Activated T-helper 1 cell treated with anti-CD3 and anti-CD28 coated beads, Interleukin-12 subunit alpha, Interleukin-12 subunit beta, Interleukin-2, Interleukin-4 antibody, amounts not matched to agents 30 ng/mL and 10 ng/mL and 1 ng/mL, durations not matched to agents 14 hours and 24 hours and 36 hours (primary cell): ENCODE results near the gene SOCS6. TPM values are rescaled to one million over a fixed set of nuclear protein-coding genes. Genes with fewer than 3 reads are reported as not detected.
"Not testable (repeated sequence)": the region's sequence is repeated elsewhere in the genome, so short reads cannot be mapped to it uniquely, and the experiment has no call there.

Experiments used
- DNase-seq: peaks from one replicate; pipeline ENCODE4 v3.0.0; 2021; ENCODE audit warnings: low spot score
- H3K27ac Mint-ChIP-seq: one replicate; pipeline ENCODE4 v1.8.0; 2021; ENCODE audit warnings: mild to moderate bottlenecking, mixed read lengths
- H3K27me3 Mint-ChIP-seq: one replicate; pipeline ENCODE4 v1.8.0; 2022; ENCODE audit warnings: mild to moderate bottlenecking, moderate library complexity, mixed read lengths; ENCODE audit not compliant: insufficient read depth
- H3K36me3 Mint-ChIP-seq: one replicate; pipeline ENCODE4 v1.8.0; 2021; ENCODE audit warnings: low read depth, mixed read lengths
- H3K4me1 Mint-ChIP-seq: one replicate; pipeline ENCODE4 v1.8.0; 2021; ENCODE audit warnings: low read depth, mixed read lengths
- H3K4me3 Mint-ChIP-seq: one replicate; pipeline ENCODE4 v1.8.0; 2021; ENCODE audit warnings: mild to moderate bottlenecking, moderate library complexity, mixed read lengths
- H3K9me3 Mint-ChIP-seq: one replicate; pipeline ENCODE4 v1.8.0; 2021; ENCODE audit warnings: mixed read lengths
- intact Hi-C: fragments of 100-400 bp; cut with micrococcal nuclease; formaldehyde crosslinking; loops from one replicate; pipeline ENCODE4 v1.15.1; 2024
- total RNA-seq: library from RNA; stranded (reverse); gene quantifications from 2 replicates; pipeline ENCODE4 v1.2.3, GENCODE V29; 2022

SOCS6 gene
- total RNA-seq, 1 donor from 2014 or later: 3.9 TPM

- Mint-ChIP-seq H3K9me3 (no peaks in the 10 kb centered on the region), H3K4me3 (no peak overlapping the region), H3K36me3 (no peaks in the 10 kb centered on the region), H3K4me1 (no peaks in the 10 kb centered on the region), H3K27me3 (peaks cover 3% of the 10 kb centered on the region), H3K27ac (no peak overlapping the region)
- DNase-seq: no peak
- intact Hi-C loops: no loop called here
These were observed 70.2 kb downstream of the SOCS6 start for GRCh38 chr18:70359071-70359470.

- Mint-ChIP-seq H3K9me3 (no peaks in the 10 kb centered on the region), H3K4me1 (no peaks in the 10 kb centered on the region), H3K4me3 (no peak overlapping the region), H3K27me3 (peaks cover 3% of the 10 kb centered on the region), H3K36me3 (no peaks in the 10 kb centered on the region), H3K27ac (no peak overlapping the region)
- intact Hi-C loops: no loop called here
- DNase-seq: no peak
These were observed 73.4 kb downstream of the SOCS6 start for GRCh38 chr18:70362258-70362657.

GRCh38 chr18:70363861-70364260, 75.0 kb downstream of the SOCS6 start:
- Mint-ChIP-seq H3K27ac (no peak overlapping the region), H3K9me3 (no peaks in the 10 kb centered on the region), H3K4me3 (no peak overlapping the region), H3K27me3 (peaks cover 2% of the 10 kb centered on the region), H3K4me1 (no peaks in the 10 kb centered on the region), H3K36me3 (no peaks in the 10 kb centered on the region)
- no peak for DNase-seq
- intact Hi-C loops: no loop called here

- no peak overlapping the region for H3K27ac Mint-ChIP-seq
- no peaks in the 10 kb centered on the region for H3K9me3 Mint-ChIP-seq
- intact Hi-C loops: no loop called here
- DNase-seq: no peak
- no peaks in the 10 kb centered on the region for H3K4me1 Mint-ChIP-seq
- H3K36me3 Mint-ChIP-seq: no peaks in the 10 kb centered on the region
- H3K27me3 Mint-ChIP-seq: peaks cover 2% of the 10 kb centered on the region
- H3K4me3 Mint-ChIP-seq: no peak overlapping the region
These were observed 76.5 kb downstream of the SOCS6 start for GRCh38 chr18:70365361-70365760.

GRCh38 chr18:70366174-70366573, 77.3 kb downstream of the SOCS6 start:
- intact Hi-C loops: no loop called here
- no peaks in the 10 kb centered on the region for H3K36me3 Mint-ChIP-seq

GRCh38 chr18:70366670-70367069, 77.8 kb downstream of the SOCS6 start:
- no peak for DNase-seq
- H3K4me1 Mint-ChIP-seq: no peaks in the 10 kb centered on the region
- no peaks in the 10 kb centered on the region for H3K9me3 Mint-ChIP-seq
- intact Hi-C loops: no loop called here
- H3K36me3 Mint-ChIP-seq: no peaks in the 10 kb centered on the region
- peaks cover 5% of the 10 kb centered on the region for H3K27me3 Mint-ChIP-seq
- H3K4me3 Mint-ChIP-seq: no peak overlapping the region
- H3K27ac Mint-ChIP-seq: no peak overlapping the region

More at GRCh38 chr18:70366174-70366573, 77.3 kb downstream of the SOCS6 start:
- no peak overlapping the region for H3K27ac Mint-ChIP-seq
- H3K4me3 Mint-ChIP-seq: no peak overlapping the region
- peaks cover 5% of the 10 kb centered on the region for H3K27me3 Mint-ChIP-seq
- no peak for DNase-seq
- H3K9me3 Mint-ChIP-seq: no peaks in the 10 kb centered on the region
- no peaks in the 10 kb centered on the region for H3K4me1 Mint-ChIP-seq

- H3K4me1 Mint-ChIP-seq, intact Hi-C loops, H3K9me3 Mint-ChIP-seq, DNase-seq, H3K36me3 Mint-ChIP-seq, H3K27ac Mint-ChIP-seq, H3K27me3 Mint-ChIP-seq, H3K4me3 Mint-ChIP-seq: not testable (repeated sequence)
These were observed 78.5 kb downstream of the SOCS6 start for GRCh38 chr18:70367344-70367743.

- DNase-seq: no peak
- H3K4me1 Mint-ChIP-seq: no peaks in the 10 kb centered on the region
- no peak overlapping the region for H3K4me3 Mint-ChIP-seq
- H3K27me3 Mint-ChIP-seq: peaks cover 7% of the 10 kb centered on the region
- H3K9me3 Mint-ChIP-seq: no peaks in the 10 kb centered on the region
- no peaks in the 10 kb centered on the region for H3K36me3 Mint-ChIP-seq
- intact Hi-C loops: no loop called here
- H3K27ac Mint-ChIP-seq: no peak overlapping the region
These were observed 80.1 kb downstream of the SOCS6 start for GRCh38 chr18:70368903-70369302.

GRCh38 chr18:70370762-70371733, 82.2 kb downstream of the SOCS6 start:
- no peak overlapping the region for H3K4me3 Mint-ChIP-seq
- H3K27me3 Mint-ChIP-seq: peaks cover 7% of the 10 kb centered on the region
- no peak for DNase-seq
- no peaks in the 10 kb centered on the region for H3K9me3 Mint-ChIP-seq
- intact Hi-C loops: no loop called here
- no peaks in the 10 kb centered on the region for H3K36me3 Mint-ChIP-seq
- H3K27ac Mint-ChIP-seq: no peak overlapping the region
- H3K4me1 Mint-ChIP-seq: no peaks in the 10 kb centered on the region

- Mint-ChIP-seq H3K4me1 (no peaks in the 10 kb centered on the region), H3K4me3 (no peak overlapping the region), H3K27me3 (peaks cover 7% of the 10 kb centered on the region), H3K36me3 (no peaks in the 10 kb centered on the region), H3K9me3 (no peaks in the 10 kb centered on the region), H3K27ac (no peak overlapping the region)
- DNase-seq: no peak
- intact Hi-C loops: no loop called here
These were observed 83.1 kb downstream of the SOCS6 start for GRCh38 chr18:70371908-70372307.

- Mint-ChIP-seq H3K9me3 (no peaks in the 10 kb centered on the region), H3K27ac (no peak overlapping the region), H3K4me1 (no peaks in the 10 kb centered on the region), H3K36me3 (no peaks in the 10 kb centered on the region), H3K27me3 (peaks cover 7% of the 10 kb centered on the region), H3K4me3 (no peak overlapping the region)
- intact Hi-C loops: no loop called here
- DNase-seq: no peak
These were observed 83.7 kb downstream of the SOCS6 start for GRCh38 chr18:70372450-70373041.

- H3K36me3 Mint-ChIP-seq: no peaks in the 10 kb centered on the region
- no peaks in the 10 kb centered on the region for H3K4me1 Mint-ChIP-seq
- intact Hi-C loops: no loop called here
- H3K27ac Mint-ChIP-seq: no peak overlapping the region
- DNase-seq: no peak
- no peak overlapping the region for H3K4me3 Mint-ChIP-seq
- peaks cover 4% of the 10 kb centered on the region for H3K27me3 Mint-ChIP-seq
- no peaks in the 10 kb centered on the region for H3K9me3 Mint-ChIP-seq
These were observed 84.2 kb downstream of the SOCS6 start for GRCh38 chr18:70373042-70373519.

GRCh38 chr18:70374154-70374553, 85.3 kb downstream of the SOCS6 start:
- DNase-seq: no peak
- H3K4me1 Mint-ChIP-seq: no peaks in the 10 kb centered on the region
- no peak overlapping the region for H3K4me3 Mint-ChIP-seq
- H3K9me3 Mint-ChIP-seq: no peaks in the 10 kb centered on the region
- no peak overlapping the region for H3K27ac Mint-ChIP-seq
- intact Hi-C loops: no loop called here
- no peaks in the 10 kb centered on the region for H3K36me3 Mint-ChIP-seq
- peaks cover 4% of the 10 kb centered on the region for H3K27me3 Mint-ChIP-seq
